Subcutaneous abdominal adipose tissue (tissue), 5 donors: Measurements from ENCODE around the gene CDT1.
"Not testable (repeated sequence)": the region's sequence is repeated elsewhere in the genome, so short reads cannot be mapped to it uniquely, and the experiment has no call there.

ENCODE experiments used
- H3K27ac ChIP-seq: one replicate; pipeline ENCODE4 v1.7.0; 2013; ENCODE audit warnings: low read depth, mild to moderate bottlenecking, inconsistent platforms, low read length, moderate library complexity
- H3K27me3 ChIP-seq, 5 donors: one replicate each; pipeline ENCODE4 v1.7.0; 2013; ENCODE audit warnings: low read length in 5 of 5, inconsistent platforms in 1 of 5; ENCODE audit not compliant: control insufficient read depth in 5 of 5, insufficient read depth in 4 of 5
- H3K36me3 ChIP-seq, 5 donors: one replicate each; pipeline ENCODE4 v1.7.0; 2013; ENCODE audit warnings: low read length in 5 of 5; ENCODE audit not compliant: control insufficient read depth in 5 of 5, insufficient read depth in 5 of 5
- H3K4me1 ChIP-seq, 5 donors: one replicate each; pipeline ENCODE4 v1.7.0; 2013; ENCODE audit warnings: low read length in 5 of 5, mild to moderate bottlenecking in 3 of 5, moderate library complexity in 1 of 5; ENCODE audit not compliant: control insufficient read depth in 5 of 5, insufficient read depth in 5 of 5
- H3K4me3 ChIP-seq, 5 donors: one replicate each; pipeline ENCODE4 v1.7.0; 2013; ENCODE audit warnings: low read length in 5 of 5, low read depth in 1 of 5
- H3K9ac ChIP-seq, 5 donors: one replicate each; pipeline ENCODE4 v1.7.0; 2013; ENCODE audit warnings: low read length in 5 of 5, mild to moderate bottlenecking in 4 of 5, moderate library complexity in 3 of 5
- H3K9me3 ChIP-seq, 5 donors: one replicate each; pipeline ENCODE4 v1.7.0; 2013; ENCODE audit warnings: low read length in 5 of 5; ENCODE audit not compliant: control insufficient read depth in 5 of 5
- donor health status: healthy.
- donor health status: healthy.
- donor health status: healthy.
- donor health status: healthy.
- donor health status: healthy.

The CDT1 gene

GRCh38 chr16:88782454-88783390, 20.9 kb upstream of the CDT1 start:
- H3K36me3 ChIP-seq = no peaks in the 10 kb centered on the region
- no peaks in the 10 kb centered on the region for H3K27me3 ChIP-seq
- H3K27ac ChIP-seq = peak overlapping the region; percentile 99
- H3K4me1 ChIP-seq = peaks cover 9 to 72% (median 67%) of the 10 kb centered on the region in 5 donors
- H3K9me3 ChIP-seq = no peaks in the 10 kb centered on the region
- H3K9ac ChIP-seq = peak overlapping the region; percentile 77 to 88 (median 78)
- peak overlapping the region; percentile 67 to 77 (median 74) for H3K4me3 ChIP-seq

- Histone ChIP-seq H3K27me3 (no peaks in the 10 kb centered on the region), H3K36me3 (no peaks in the 10 kb centered on the region), H3K4me3 (peak overlapping the region; percentile 67 to 77 (median 74)), H3K9me3 (no peaks in the 10 kb centered on the region), H3K9ac (peak overlapping the region; percentile 77 to 88 (median 78)), H3K4me1 (peaks cover 9 to 64% (median 61%) of the 10 kb centered on the region in 5 donors), H3K27ac (peak overlapping the region; percentile 99)
These were observed 20.1 kb upstream of the CDT1 start for GRCh38 chr16:88783391-88784073.

- no peaks in the 10 kb centered on the region for H3K9me3 ChIP-seq
These were observed 19.3 kb upstream of the CDT1 start for GRCh38 chr16:88784074-88784855.

GRCh38 chr16:88784856-88785105, 18.8 kb upstream of the CDT1 start:
- Histone ChIP-seq H3K9ac (peak overlapping the region in 2 of 5 donors; percentile 60 to 84), H3K4me3 (peak overlapping the region in 4 of 5 donors; percentile 67 to 76 (median 71)), H3K36me3 (no peaks in the 10 kb centered on the region), H3K9me3 (no peaks in the 10 kb centered on the region), H3K27ac (peak overlapping the region; percentile 99), H3K4me1 (peaks cover 9 to 56% (median 51%) of the 10 kb centered on the region in 5 donors), H3K27me3 (no peaks in the 10 kb centered on the region)

More at GRCh38 chr16:88784074-88784855, 19.3 kb upstream of the CDT1 start:
- peak overlapping the region in 4 of 5 donors; percentile 67 to 76 (median 71) for H3K4me3 ChIP-seq
- H3K4me1 ChIP-seq = peaks cover 9 to 58% (median 56%) of the 10 kb centered on the region in 5 donors
- H3K27ac ChIP-seq = peak overlapping the region; percentile 99
- no peaks in the 10 kb centered on the region for H3K36me3 ChIP-seq
- no peaks in the 10 kb centered on the region for H3K27me3 ChIP-seq
- H3K9ac ChIP-seq = peak overlapping the region; percentile 77 to 88 (median 78)

GRCh38 chr16:88785106-88785924, 18.3 kb upstream of the CDT1 start, which contains the start of gene PIEZO1:
Gene PIEZO1, minus strand, starts transcription at chr16:88785220. Its CDS starts 256 bp downstream, at chr16:88784964.
- H3K4me3 ChIP-seq = peak within 1 kb of the TSS in 4 of 5 donors; percentile 67 to 76 (median 71)
- peak within 1 kb of the TSS; percentile 77 to 88 (median 78) for H3K9ac ChIP-seq
- no peaks in the 10 kb centered on the region for H3K9me3 ChIP-seq
- peaks cover 7 to 56% (median 49%) of the 10 kb centered on the region in 5 donors for H3K4me1 ChIP-seq
- no peaks in the 10 kb centered on the region for H3K27me3 ChIP-seq
- no peaks in the 10 kb centered on the region for H3K36me3 ChIP-seq
- H3K27ac ChIP-seq = peak within 1 kb of the TSS; percentile 99

GRCh38 chr16:88787579-88788314, 15.8 kb upstream of the CDT1 start:
- no peaks in the 10 kb centered on the region for H3K9me3 ChIP-seq
- H3K4me1 ChIP-seq = peaks cover 4 to 46% (median 31%) of the 10 kb centered on the region in 5 donors
- no peak overlapping the region for H3K27ac ChIP-seq
- no peaks in the 10 kb centered on the region for H3K36me3 ChIP-seq
- H3K4me3 ChIP-seq = no peak overlapping the region
- peaks cover 6 to 14% (median 14%) of the 10 kb centered on the region in 5 donors for H3K27me3 ChIP-seq
- no peak overlapping the region for H3K9ac ChIP-seq

- H3K9ac ChIP-seq, H3K27ac ChIP-seq, H3K36me3 ChIP-seq, H3K9me3 ChIP-seq, H3K4me3 ChIP-seq: not testable (repeated sequence)
- Histone ChIP-seq H3K4me1 (peaks cover 0 to 36% (median 21%) of the 10 kb centered on the region in 5 donors), H3K27me3 (peaks cover 12 to 24% (median 22%) of the 10 kb centered on the region in 5 donors)
These were observed 14.8 kb upstream of the CDT1 start for GRCh38 chr16:88788749-88789148.

GRCh38 chr16:88789594-88789993, 14.0 kb upstream of the CDT1 start:
- H3K9ac ChIP-seq = no peak overlapping the region
- no peaks in the 10 kb centered on the region for H3K36me3 ChIP-seq
- no peak overlapping the region for H3K4me3 ChIP-seq
- peaks cover 14 to 25% (median 24%) of the 10 kb centered on the region in 5 donors for H3K27me3 ChIP-seq
- peaks cover 0 to 31% (median 16%) of the 10 kb centered on the region in 5 donors for H3K4me1 ChIP-seq
- no peaks in the 10 kb centered on the region for H3K9me3 ChIP-seq
- H3K27ac ChIP-seq = no peak overlapping the region
